SK-N-MC (cell line): ENCODE results near the gene GYS1.

ENCODE experiments used
- EZH2 ChIP-seq: fragments of 200-600 bp; sonication (generic); IDR thresholded peaks from one replicate; pipeline ENCODE4 v1.6.1; 2017; ENCODE audit warnings: antibody characterized with exemption
- FOXP2 ChIP-seq: optimal IDR thresholded peaks from 2 replicates; pipeline ENCODE3; 2011; ENCODE audit warnings: mild to moderate bottlenecking, moderate library complexity; ENCODE audit not compliant: insufficient read depth; ENCODE audit errors: extremely low read length, control extremely low read depth
- POLR2AphosphoS5 ChIP-seq: IDR thresholded peaks from 2 replicates; pipeline ENCODE4 v1.6.1; 2012; ENCODE audit warnings: mild to moderate bottlenecking, low read depth, low read length, borderline replicate concordance

GRCh38 chr19:48962029-48962848 lies 30.9 kb downstream of the GYS1 start:
- peak; percentile 39; the same call in 1 of the 2 replicates for TF ChIP-seq POLR2AphosphoS5
- no peak for TF ChIP-seq EZH2
- no peak for TF ChIP-seq FOXP2
